Pancreas (tissue), 10 donors: Measurements from ENCODE around the gene PRR36. TPM values are rescaled to one million over a fixed set of nuclear protein-coding genes. Genes with fewer than 3 reads are reported as not detected.
A peak's percentile ranks its signal among the peaks of the same experiment; 100 is the strongest.

Source experiments
- ATAC-seq, 4 donors: fragments of 200-7000 bp; cut with Tn5 transposase; one replicate each; pipeline versions ENCODE4 v1.8.0 to v1.9.1; 2020; ENCODE audit warnings: mild to moderate bottlenecking in 4 of 4, moderate library complexity in 4 of 4
- DNase-seq, 6 donors: peaks; one replicate each; pipeline ENCODE4 v3.0.0-alpha.2; 2020
- FAIRE-seq: peaks from 2 replicates; lab custom pipeline; 2012; peaks lifted over from hg19 to GRCh38; lab: Jason Lieb, UNC
- H3K27ac ChIP-seq, 4 donors: fragments of 200-600 bp; sonication (generic); 1 replicate in 3 of 4; 2 replicates in 1 of 4; pipeline versions ENCODE4 v1.5.0 to v1.8.0; 2020
- H3K27me3 ChIP-seq, 4 donors: fragments of 200-600 bp; one replicate each; pipeline ENCODE4 v1.8.0; 2021
- H3K36me3 ChIP-seq, 3 donors: fragments of 200-600 bp; sonication (generic) in 1 of 3; one replicate each; pipeline versions ENCODE4 v1.5.0 to v1.8.0; 2020 to 2021
- H3K4me1 ChIP-seq, 3 donors: fragments of 200-600 bp; one replicate each; pipeline ENCODE4 v1.8.0; 2021
- H3K4me3 ChIP-seq, 4 donors: fragments of 200-600 bp; sonication (generic) in 2 of 4; one replicate each; pipeline versions ENCODE4 v1.5.0 to v1.8.0; 2020 to 2021
- H3K9me3 ChIP-seq, 4 donors: fragments of 200-600 bp; one replicate each; pipeline ENCODE4 v1.8.0; 2021
- CTCF ChIP-seq, 4 donors: fragments of 200-600 bp; sonication (generic) in 3 of 4; IDR thresholded peaks; one replicate each; pipeline versions ENCODE4 v1.5.0 to v1.8.0; 2021; ENCODE audit warnings: antibody characterized with exemption in 4 of 4
- WGBS, 2 donors: extraction: QIAGEN DNeasy Blood & Tissue Kit; methylation state at CpG; one replicate each; pipeline ENCODE4 v1.1.7; 2013; 5-methylcytosine and 5-hydroxymethylcytosine counted together
- intact Hi-C, 3 donors: fragments of 100-400 bp; cut with DNase I; formaldehyde crosslinking; loops; one replicate each; pipeline versions ENCODE4 v1.11.1 to v1.14.2; 2022
- polyA plus RNA-seq, 2 donors: library from polyadenylated mRNA; stranded (reverse); fragments of 200-250 nt; gene quantifications; one replicate each; pipeline ENCODE4 v1.2.3, GENCODE V29; 2013
- total RNA-seq, 6 donors: library from RNA; stranded (reverse); fragmentation: NEBNext Ultra II Directional in 4 of 6; extraction: Animal tissue kit (Norgen Biotek cat#: 25700) in 4 of 6; gene quantifications; one replicate each; pipeline versions ENCODE4 v1.2.1 to v1.2.4, GENCODE V29; 2021 to 2023
- donor health status: healthy with polysubstance abuse.
- donor health status: DM: no; HTN: no; CAD: no; lungs with moderate emphysema.
- donor health status: DM: no; HTN: no; CAD: no.
- donor health status: control.
- donor health status: control.
- donor health status: Bipolar disorder and iron deficiency.
- donor health status: DM: yes; HTN: yes; CAD: no.
- donor health status: DM: no; HTN: no; CAD: no.
- donor health status: DM: no; HTN: no; CAD: no.
- donor health status: DM: yes; HTN: yes; CAD: no.

The PRR36 gene
- total and polyA plus RNA-seq, 8 donors, result 1.6 to 3.1 (median 2.0) TPM

GRCh38 chr19:7850945-7851622 is 23.1 kb downstream of the PRR36 start:
- no peak overlapping the region for H3K27ac ChIP-seq
- 88 to 91% methylated on average over 19 of the region's 19 CpGs for WGBS, 2 donors

GRCh38 chr19:7850000-7850813 is 24.0 kb downstream of the PRR36 start:
- intact Hi-C loops, result loop anchor here in 2 of 3 donors (5.0 to 10.0 kb wide), 2 partner anchors 72 to 75 kb away; partner anchors contain the start of genes SNAPC2 (in 2 of the 2) and CTXN1 (in 1 of the 2)
- Histone ChIP-seq H3K9me3 (no peaks in the 10 kb centered on the region), H3K4me3 (no peak overlapping the region), H3K27me3 (no peaks in the 10 kb centered on the region), H3K27ac (no peak overlapping the region), H3K36me3 (no peaks in the 10 kb centered on the region), H3K4me1 (peaks cover 4 to 5% (median 5%) of the 10 kb centered on the region in 3 donors)
- FAIRE-seq, result no peak
- no peak for ATAC-seq
- DNase-seq, result peak in 1 of 6 donors; percentile 64
- WGBS, 2 donors, result 74 to 76% methylated on average over 23 to 25 of the region's 25 CpGs
- TF ChIP-seq CTCF (IDR thresholded peaks at IDR 0.05), result no peak

More at GRCh38 chr19:7850945-7851622, 23.1 kb downstream of the PRR36 start:
- Histone ChIP-seq H3K27me3 (no peaks in the 10 kb centered on the region), H3K4me3 (no peak overlapping the region), H3K4me1 (peaks cover 4 to 5% (median 5%) of the 10 kb centered on the region in 3 donors), H3K9me3 (no peaks in the 10 kb centered on the region), H3K36me3 (no peaks in the 10 kb centered on the region)
- intact Hi-C loops, result loop anchor here in 2 of 3 donors (5.0 to 10.0 kb wide), 2 partner anchors 71 to 74 kb away; partner anchors contain the start of genes SNAPC2 (in 2 of the 2) and CTXN1 (in 1 of the 2)
- ATAC-seq (no peak), DNase-seq (peak in 1 of 6 donors; percentile 59), FAIRE-seq (no peak)
- TF ChIP-seq CTCF (IDR thresholded peaks at IDR 0.05), result no peak

GRCh38 chr19:7849631-7849999 is 24.6 kb downstream of the PRR36 start:
- FAIRE-seq (no peak), DNase-seq (peak in 1 of 6 donors; percentile 38), ATAC-seq (no peak)
- Histone ChIP-seq H3K9me3 (no peaks in the 10 kb centered on the region), H3K36me3 (no peaks in the 10 kb centered on the region), H3K27ac (no peak overlapping the region), H3K4me3 (no peak overlapping the region), H3K27me3 (no peaks in the 10 kb centered on the region), H3K4me1 (peaks cover 4 to 5% (median 5%) of the 10 kb centered on the region in 3 donors)
- intact Hi-C loops, result no loop called here
- WGBS, 2 donors, result 88 to 91% methylated on average over 9 of the region's 9 CpGs
- no peak for TF ChIP-seq CTCF (IDR thresholded peaks at IDR 0.05)

- Histone ChIP-seq H3K27me3 (no peaks in the 10 kb centered on the region), H3K9me3 (no peaks in the 10 kb centered on the region), H3K4me3 (no peak overlapping the region), H3K27ac (no peak overlapping the region), H3K4me1 (peaks cover 4 to 5% (median 5%) of the 10 kb centered on the region in 3 donors), H3K36me3 (no peaks in the 10 kb centered on the region)
- FAIRE-seq (no peak), DNase-seq (peak in 1 of 6 donors; percentile 72), ATAC-seq (no peak)
- 92 to 94% methylated on average over 34 of the region's 34 CpGs for WGBS, 2 donors
- intact Hi-C loops, result no loop called here
- no peak for TF ChIP-seq CTCF (IDR thresholded peaks at IDR 0.05)
Measured at GRCh38 chr19:7848779-7849457, 25.3 kb downstream of the PRR36 start.
